ENCODE data around the gene ATP6V1D.
"Not testable (repeated sequence)": the region's sequence is repeated elsewhere in the genome, so short reads cannot be mapped to it uniquely, and the experiment has no call there.

The ATP6V1D gene

GRCh38 chr14:67370830-67371229 is 11.2 kb upstream of the ATP6V1D start:
- no peak for DNase-seq (ENCODE audit: low read depth)

DNA sequence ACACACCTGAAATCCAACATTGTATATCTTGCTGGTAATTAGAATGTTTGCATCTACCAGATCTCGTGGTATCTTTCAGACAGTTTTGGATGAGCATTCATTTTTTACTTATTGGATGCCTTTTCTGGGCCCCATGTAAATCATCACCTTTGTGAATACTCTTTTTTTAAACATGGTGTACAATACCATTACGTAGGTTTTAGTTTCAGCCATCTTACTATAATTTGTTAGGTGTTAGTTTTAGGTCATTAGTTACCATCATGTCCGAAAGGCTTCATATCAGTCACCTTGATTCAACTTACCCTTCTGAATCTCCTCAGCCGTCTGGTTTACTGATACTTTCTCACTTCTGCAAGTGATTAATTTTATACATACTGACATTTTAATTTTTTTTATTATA is 5.9 kb upstream of the ATP6V1D start:
- DNase-seq (ENCODE audit: low read depth), result no peak

- no peak for DNase-seq (ENCODE audit: low read depth)
These were observed 1.0 kb upstream of the ATP6V1D start for GRCh38 chr14:67360470-67361206.

DNA sequence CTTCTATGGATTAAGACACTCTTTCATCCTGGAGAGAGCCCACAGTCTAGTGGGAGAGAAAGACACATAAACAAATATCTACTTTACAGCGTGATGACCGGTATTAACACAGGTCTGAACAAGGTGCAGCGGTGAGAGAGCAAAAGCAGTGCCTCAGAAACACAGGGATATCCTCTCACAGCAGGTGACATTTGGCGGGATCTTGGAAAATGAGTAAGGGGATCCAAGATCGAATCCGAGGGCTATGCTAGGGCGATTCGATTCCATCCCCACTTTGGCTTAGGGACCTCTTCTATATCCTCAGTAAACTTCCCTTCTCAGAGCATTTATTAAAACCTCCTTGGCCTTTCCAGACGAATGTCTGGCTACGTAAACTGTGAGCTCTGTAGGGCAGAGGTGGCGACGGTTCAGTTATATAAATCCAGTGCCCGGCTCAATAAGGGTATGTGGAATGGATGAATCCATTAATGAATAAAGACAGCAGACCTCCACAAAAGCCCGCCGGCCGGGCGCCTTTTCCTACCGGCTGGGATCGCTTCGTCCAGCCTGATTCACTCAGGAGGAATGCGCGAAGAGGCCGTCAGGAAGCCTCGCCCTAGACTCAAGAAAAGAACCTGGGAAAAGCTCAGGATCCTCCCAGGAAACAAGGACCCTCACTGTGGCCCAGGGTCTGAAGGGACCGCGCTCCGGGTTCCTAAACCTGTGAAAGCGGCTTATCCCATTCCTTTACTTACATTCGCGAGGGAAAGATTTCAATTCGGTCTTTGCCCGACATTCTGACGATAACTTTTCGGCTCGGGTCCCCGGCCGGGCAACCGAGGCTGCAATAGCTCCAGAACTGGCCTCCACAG is 455 bp downstream of the ATP6V1D start:
- DNase-seq (ENCODE audit: low read depth), result no peak

DNA sequence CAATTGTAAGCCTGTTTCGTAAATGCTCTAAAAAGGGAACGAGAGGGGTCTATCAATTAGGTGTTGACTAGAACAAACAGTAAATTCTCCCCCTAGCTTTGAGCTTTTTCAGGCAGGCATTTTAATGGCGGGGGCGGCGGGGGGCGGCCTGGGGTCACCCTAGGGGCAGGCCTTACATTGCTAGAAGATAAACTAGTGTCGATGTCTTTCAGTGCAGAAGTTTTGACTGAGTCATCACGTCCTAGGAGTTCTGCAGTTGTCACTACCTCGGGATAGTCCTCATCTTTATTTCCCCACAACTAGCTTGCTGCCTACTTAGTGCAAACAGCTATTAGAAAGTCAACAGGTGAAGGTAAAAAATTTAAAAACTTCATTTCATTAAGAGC is 1.6 kb downstream of the ATP6V1D start:
- DNase-seq (ENCODE audit: low read depth), result no peak

DNA sequence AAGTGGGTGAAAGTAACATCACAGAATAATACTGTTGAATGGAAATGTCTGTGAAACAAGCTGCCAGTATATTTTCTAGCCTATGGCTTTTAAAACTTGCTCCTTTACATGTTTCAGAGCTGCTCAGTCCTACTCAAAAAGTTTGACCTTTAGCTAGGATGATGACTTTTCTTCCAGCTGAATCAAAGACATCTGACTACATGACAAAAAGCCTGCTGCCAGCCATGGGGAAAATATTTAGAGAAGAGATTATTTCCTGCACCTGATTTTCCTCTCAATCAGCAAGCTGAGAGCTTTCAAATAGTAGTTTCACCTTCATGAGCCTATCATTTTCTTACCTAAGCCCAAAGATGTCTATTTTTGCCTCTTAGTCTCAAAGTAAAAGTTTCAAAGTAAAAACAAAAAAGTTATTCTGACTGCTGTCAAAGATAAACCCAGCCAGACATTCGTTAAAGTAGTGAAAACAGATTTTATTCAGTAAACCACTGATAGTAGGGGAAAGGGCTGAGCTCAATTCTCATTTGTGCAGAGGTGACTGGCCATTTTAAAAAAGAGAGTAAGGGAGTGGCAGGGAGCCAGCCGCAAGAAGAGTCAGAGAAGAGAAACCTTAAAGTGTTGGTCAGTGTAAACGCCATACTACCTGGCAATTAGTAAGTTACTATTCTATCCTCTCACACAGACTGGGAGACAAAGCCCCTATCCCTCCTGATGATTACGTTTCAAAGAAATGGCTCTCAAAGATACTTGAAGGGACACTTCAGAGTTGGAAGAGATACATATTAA is 2.2 kb downstream of the ATP6V1D start:
- no peak for DNase-seq (ENCODE audit: low read depth)

- no peak for DNase-seq (ENCODE audit: low read depth)
These were observed 7.5 kb downstream of the ATP6V1D start for GRCh38 chr14:67352055-67352454.

DNA sequence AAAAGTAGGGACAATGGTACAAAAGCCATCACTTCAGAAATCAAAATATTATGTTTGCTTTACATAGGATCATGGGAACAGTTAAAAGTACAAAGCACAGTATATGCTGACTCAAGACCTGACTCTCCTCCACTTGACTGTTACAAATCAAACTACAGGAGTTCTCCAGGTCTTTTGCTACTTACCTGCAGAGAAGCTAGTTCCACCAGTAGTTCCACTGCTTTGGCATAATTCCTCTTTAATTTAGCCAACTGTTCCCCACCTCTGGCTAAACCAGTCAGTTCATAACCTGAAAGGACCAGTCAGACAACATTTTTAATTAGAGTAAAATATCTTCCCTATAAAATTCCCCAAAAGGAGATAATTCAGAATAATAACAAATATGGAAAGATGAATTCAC is 14.0 kb downstream of the ATP6V1D start:
- DNase-seq (ENCODE audit: low read depth), result no peak

DNA sequence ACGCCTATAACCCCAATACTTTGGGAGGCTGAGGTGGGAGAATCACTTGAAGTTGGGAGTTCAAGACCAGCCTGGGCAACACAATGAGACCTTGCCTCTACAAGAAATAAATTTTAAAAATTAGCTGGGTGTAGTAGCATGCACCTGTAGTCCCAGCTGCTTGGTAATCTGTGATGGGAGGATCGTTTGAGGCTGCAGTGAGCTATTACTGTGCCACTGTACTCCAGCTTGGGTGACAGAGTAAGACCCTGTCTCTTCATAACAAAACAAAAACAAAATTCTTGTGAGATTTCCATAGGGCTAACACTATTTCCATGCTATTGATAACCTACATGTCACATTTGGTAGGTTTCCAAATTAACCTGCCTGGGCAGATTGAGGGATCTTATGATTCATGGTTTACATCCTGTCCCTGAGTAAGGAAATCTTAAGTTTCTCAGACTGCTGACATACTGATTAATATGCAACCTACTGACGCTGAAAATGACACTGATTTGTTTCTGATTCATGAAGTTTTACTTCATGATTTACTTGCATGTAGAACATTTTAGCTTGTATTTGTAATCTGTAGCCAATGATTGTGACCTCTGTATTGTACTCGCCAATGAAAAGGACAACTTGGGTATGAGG is 15.9 kb downstream of the ATP6V1D start:
- no peak for DNase-seq (ENCODE audit: low read depth)

DNA sequence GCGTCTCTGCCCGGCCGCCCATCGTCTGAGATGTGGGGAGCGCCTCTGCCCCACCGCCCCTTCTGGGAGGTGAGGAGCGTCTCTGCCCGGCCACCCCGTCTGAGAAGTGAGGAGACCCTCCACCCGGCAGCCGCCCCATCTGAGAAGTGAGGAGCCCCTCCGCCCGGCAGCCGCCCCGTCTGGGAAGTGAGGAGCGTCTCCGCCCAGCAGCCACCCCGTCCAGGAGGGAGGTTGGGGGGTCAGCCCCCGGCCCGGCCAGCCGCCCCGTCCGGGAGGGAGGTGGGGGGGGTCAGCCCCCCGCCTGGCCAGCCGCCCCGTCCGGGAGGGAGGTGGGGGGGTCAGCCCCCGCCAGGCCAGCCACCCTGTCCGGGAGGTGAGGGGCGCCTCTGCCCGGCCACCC is 18.4 kb downstream of the ATP6V1D start:
- not testable (repeated sequence) for DNase-seq (ENCODE audit: low read depth)

DNA sequence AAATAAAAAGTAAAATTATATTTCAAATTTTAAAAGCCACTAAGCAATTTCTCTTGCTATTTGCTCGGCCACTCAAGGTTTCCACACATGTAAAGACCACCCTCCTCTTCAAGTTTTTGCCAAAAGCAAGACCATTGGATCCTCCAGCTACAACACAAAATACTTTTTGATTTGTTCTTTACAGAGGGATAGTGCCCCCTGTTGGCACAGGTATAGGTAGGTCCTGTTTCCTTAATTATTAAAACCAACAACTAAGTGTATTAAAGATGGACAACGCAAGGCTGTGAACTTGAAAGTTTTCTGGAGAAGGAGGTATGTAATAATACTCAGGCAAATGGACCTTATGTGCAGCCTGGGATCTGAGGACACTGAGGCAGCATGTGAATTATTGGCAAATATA is 23.8 kb downstream of the ATP6V1D start:
- no peak for DNase-seq (ENCODE audit: low read depth)

- DNase-seq (ENCODE audit: low read depth), result no peak
These were observed 27.1 kb downstream of the ATP6V1D start for GRCh38 chr14:67332468-67332867.

DNA sequence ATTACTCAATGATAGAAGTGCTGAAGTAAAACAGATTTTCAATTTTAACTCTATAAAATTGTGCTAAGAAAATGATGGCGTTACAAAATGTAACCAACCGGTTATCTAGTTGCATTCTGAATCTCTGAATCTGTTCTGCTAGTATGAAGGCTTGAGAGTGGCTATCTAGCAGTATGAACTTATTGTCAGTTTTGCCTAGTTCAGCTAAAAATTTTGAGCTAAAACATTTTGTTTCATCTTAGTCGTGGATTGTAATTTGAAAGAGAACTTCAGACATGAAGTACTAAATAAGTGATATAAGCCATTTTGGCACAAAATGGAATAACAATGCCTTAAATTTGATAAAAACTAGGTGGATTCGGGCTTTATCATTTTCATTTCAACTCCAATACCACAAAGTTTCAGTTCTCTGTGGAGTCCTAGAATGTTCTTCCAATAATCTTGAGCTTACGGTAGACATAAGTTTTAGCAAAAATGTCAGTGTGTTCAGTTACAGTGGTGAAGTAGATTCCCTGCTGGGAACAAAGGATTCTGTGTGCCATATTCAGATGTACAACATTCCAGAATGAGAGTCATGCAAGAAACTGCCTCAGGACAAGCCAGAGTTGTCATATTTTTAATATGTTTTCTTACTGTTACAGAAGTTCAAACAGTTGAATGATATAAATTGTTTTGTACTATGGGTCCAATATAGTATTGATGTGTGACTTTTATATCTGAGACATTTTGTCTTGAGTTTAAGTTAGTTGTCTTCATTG is 28.1 kb downstream of the ATP6V1D start:
- DNase-seq (ENCODE audit: low read depth), result no peak

DNA sequence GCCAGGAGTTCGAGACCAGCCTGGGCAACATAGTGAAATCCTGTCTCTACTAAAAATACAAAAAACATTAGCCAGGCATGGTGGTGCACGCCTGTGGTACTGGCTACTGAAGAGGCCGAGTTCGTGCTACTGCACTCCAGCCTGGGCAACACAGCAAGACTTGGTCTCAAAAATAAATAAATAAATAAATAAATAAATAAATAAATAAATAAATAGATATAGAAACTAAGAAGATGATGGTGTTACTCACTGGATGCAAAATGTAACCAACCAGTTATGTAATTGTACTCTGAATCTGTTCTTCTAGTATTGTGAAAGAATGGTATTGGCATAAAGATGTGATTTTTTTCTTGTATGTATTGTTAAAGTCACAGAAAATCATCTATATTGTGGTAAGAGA is 29.9 kb downstream of the ATP6V1D start:
- not testable (repeated sequence) for DNase-seq (ENCODE audit: low read depth)

DNA sequence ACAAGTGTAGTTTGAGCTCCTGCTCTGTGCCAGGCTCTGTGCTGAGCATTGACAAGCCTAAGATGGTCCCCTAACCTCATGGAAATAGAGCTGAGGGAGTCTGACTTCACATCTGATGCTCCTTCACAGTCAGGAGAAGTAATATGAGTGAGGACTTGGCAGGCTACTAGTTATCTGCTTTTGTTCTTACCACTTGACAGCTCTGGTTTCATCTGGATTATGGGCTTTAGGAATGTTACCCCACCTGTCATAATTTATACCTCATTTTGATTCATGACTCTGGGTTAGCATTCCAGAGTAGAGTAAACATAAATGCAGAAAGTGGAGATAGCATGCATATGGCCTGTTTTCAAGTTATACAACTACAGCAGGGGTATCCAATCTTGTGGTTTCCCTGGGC is 40.5 kb downstream of the ATP6V1D start:
- no peak for DNase-seq (ENCODE audit: low read depth)

DNA sequence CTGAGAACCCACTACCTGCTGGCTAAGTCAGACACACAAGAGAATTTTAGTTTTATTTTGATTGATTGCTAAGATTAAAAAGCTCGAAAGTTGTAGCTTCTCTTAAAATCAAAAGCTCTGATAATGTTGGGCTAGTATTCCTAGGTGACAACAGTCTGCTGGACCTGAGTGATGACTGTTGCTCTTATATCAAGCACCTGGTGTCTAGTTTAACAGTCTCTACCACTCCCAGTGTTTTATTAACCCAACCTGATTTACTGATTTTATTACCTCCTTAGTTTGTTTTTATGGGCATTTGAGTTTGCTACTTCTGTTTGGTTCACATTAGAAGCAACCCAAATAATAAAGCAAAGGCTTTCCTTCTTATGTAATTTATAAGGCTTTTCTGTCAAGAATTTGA is 41.8 kb downstream of the ATP6V1D start:
- DNase-seq (ENCODE audit: low read depth), result no peak

- DNase-seq (ENCODE audit: low read depth), result no peak
These were observed 46.5 kb downstream of the ATP6V1D start for GRCh38 chr14:67313153-67313552.

- DNase-seq (ENCODE audit: low read depth), result no peak
These were observed 47.7 kb downstream of the ATP6V1D start for GRCh38 chr14:67311868-67312267.

Measured in stimulated activated CD8-positive, alpha-beta memory T cell treated with anti-CD3 and anti-CD28 coated beads, Interleukin-12 subunit alpha, Interleukin-12 subunit beta, amount 100 ng/mL, for 1 hour (primary cell).